SHP77 treated with DMSO at 0.1 percent for 48 hours (cell line): ENCODE results near the gene ADAMTS3.

ENCODE experiments used
- DNase-seq: peaks from one replicate; lab custom pipeline; 2025; lab: John Stamatoyannopoulos, UW

Gene ADAMTS3

DNA sequence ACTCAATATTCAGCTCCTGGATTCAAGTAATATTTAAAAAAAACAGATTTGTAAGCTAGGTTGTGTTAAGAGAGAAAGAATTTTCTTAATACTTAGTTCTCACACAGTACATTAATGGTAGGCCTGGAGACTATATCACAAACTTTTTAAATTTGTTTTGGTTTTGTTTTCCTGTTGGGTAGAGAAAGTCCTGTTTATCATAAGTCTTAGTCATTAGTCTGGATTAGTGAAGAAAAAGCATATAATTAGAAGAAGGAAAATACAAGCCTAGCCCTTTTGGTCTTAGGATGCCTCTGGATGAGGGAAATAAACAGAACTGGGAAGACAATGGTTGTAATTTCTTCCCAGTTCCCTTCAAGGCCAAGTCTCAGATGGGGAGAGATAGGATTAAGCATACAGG lies 163.6 kb downstream of the ADAMTS3 start:
- DNase-seq: no peak

DNA sequence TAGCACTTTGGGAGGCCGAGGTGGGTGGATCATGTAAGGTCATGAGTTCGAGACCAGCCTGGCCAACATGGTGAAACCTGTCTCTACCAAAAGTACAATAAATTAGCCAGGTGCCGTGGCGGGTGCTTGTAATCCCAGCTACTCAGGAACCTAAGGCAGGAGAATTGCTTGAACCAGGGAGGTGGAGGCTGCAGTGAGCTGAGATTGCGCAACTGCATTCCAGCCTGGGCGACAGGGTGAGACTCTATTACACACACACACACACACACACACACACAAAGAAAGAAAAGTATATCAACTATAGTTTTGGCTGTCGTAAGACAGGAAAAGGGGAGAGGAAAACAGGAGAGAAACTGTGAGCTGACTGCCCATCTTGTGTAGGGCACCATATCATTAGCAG lies 171.7 kb downstream of the ADAMTS3 start:
- no peak for DNase-seq

DNA sequence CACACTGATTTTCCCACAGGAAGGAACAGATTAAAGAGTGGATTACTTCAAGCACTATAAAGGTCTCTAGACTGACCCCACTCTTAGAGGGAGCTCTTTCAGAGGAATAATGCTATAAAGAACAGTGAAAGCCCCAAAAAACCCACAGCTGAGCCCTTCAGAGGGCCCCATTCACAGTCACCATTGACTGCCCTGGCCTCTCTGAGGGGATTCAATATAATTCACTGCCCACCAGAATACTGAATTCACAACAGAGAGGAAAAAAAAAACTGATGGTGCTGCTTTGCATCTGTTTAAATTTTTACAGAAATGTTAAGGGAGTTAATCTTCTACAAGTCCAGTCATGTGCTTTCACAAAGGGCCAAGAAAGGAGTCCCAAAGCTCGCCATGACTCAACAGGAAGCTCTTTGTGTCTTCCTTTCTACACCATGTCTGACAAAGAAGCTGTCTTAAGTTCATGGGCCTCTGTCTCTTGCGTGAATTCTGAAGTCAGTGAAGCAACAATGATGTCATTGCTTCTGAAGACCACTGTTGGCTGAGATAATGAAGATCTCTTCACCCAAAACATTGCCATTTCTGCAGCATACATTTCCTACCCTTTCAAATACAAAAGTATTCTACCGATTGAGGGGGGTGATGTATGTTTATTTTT lies 174.9 kb downstream of the ADAMTS3 start:
- no peak for DNase-seq

DNA sequence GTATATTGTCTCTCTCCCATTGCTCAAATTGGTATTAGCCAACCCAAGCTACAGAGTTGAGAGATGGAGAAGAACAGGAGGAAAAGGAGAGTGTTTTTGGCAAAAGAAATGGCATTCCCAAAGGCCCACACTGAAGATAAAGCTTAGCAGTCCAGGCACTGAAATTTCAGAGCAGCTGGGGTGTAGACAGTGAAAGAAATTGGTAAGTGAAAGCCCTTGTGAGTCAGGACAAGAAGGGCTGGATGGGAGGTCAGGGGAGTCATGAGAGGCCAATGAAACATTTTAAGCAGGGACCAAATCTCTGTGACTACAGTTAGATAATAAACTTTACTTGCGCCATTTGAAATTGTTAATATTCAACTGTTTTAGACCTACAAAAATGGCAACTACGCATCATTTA lies 177.7 kb downstream of the ADAMTS3 start:
- DNase-seq: no peak

DNA sequence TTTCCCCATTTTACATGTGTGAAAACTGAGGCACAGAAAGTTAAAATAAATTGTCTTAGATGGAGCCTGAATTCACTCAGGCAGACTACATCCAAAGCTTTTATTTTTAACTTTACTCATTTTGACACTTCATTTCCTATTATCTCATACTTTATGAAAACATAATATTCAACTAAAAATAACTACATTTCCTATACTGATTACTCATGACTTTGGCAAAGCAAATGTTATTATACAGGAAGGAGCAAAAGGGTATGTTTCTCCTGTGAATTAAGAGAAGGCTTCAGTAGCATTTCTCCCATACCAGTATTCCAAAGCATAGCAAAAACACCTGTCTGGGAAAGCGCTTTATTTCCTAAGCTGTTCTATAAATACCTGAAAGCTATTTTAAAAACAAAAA lies 178.6 kb downstream of the ADAMTS3 start:
- DNase-seq: no peak

DNA sequence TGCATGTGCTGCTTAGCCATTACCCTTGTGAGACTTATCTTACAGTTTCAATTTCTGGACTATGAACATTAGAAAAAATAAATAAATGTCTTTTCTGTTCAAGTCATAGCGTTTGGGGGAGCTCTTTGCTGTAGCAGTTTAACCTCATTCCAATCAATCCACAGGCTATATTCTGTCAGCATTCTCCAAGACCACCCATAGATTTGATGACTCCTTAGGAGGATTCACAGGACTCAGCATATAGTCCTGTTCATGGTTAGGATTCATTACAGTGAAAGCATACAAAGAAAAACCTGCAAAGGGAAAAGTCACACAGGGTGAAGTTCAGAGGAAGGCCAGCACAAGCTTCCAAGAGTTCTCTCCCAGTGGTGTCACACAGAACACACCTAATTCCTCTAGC lies 180.5 kb downstream of the ADAMTS3 start:
- no peak for DNase-seq

DNA sequence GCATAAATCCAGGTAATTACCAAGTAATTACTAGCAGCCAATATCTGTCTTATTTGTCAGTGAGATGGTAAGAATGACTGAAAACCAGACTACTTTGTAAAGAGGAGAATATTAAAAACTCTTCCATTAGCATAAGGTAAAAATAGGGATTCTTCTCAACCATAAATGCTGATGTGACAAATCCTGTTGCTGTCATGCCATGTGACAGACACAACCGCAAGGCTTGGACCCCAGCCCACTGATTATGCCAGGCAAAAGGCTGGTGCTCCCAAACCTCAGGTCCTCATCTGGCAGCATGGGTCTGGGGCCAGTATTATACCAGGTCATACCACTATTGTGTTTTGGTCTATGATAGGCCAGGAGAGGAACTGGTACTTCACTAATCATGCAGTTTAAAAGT lies 181.1 kb downstream of the ADAMTS3 start:
- DNase-seq: no peak

DNA sequence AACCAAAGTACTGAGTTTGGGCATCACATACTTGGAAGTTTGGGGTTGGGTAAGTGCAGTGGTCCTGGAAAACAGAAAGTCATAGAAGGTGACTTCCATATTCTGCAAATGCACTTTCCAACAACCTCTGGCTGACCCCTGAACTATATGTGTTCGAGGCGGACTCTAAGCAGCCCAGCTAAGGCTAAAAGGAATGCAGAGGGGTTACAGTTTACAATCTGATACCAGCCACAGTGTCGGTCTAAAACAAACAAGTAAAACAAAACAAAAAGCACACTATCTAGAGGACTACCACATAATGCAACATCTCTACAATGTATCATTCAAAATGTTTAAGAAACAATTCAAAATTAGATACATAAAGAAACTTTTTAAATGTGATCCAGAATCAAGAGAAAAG lies 185.6 kb downstream of the ADAMTS3 start:
- DNase-seq: no peak

DNA sequence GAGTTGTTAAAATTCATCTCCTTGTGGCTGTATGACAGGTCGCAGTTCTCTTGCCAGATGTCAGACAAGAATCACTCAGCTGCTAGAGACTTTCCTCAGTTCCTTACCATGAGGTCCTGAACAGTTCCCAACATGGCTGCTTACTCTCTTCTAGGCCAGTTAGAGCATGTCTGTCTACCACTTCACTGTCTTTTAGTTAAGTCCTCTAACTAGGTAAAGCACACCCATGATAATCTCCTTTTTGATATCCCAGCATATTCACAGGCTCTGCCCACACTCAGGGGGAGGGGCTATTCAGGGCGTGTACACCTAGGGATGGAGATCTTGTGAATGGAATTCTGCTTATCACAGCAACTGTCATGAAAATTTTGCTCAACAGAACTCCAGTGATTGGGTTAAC lies 190.1 kb downstream of the ADAMTS3 start:
- no peak for DNase-seq

DNA sequence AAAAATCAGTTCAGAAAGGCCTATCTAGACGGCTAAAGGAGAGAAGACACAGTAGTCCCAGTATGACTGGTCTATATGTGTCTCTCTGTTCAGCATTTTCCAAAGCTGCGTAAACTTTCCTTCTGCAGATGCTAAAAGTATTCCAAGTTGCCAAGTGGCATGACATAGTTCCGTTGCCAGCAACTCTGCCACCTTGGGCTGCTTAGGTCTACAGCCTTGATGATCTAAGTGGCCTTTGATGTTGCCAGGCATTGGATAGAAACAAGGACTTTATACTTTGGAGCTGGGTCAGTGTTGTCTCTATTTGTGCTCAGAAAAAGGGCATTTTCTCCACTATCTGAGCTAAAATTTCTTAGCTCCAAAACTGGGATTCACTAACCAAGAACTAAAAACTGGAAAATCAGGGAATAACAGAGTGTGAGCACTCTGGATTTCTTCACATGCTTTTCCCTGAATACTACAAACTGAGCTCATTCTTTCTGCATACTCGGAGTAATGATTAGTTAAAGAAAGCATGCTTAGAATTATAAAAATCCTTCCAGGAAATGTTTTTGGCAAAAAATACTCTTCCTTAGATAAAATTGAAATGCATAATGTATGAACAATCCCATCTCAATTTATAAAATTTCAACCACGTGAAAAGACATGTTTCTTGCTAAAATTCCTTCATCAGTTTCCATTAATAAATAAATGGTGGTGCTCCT lies 191.4 kb downstream of the ADAMTS3 start:
- DNase-seq: no peak

DNA sequence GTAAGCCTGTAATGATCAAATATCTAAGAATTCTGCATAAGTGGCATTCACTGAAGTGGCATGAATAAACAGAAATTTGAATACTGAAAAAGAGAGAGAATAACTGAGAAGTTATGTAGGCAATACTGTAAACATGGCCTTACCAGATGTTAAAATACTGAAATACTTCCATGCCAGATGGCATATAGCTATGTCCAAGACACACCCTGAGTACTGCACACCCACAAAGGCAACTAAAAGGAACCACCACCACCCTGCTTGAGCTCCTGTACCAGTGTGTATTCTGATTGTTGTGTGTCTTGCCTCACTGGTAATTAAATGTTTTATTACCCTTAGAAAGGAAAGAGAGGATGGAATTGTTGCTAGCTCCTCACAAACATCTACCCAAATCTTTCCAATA lies 192.1 kb downstream of the ADAMTS3 start:
- DNase-seq: no peak

DNA sequence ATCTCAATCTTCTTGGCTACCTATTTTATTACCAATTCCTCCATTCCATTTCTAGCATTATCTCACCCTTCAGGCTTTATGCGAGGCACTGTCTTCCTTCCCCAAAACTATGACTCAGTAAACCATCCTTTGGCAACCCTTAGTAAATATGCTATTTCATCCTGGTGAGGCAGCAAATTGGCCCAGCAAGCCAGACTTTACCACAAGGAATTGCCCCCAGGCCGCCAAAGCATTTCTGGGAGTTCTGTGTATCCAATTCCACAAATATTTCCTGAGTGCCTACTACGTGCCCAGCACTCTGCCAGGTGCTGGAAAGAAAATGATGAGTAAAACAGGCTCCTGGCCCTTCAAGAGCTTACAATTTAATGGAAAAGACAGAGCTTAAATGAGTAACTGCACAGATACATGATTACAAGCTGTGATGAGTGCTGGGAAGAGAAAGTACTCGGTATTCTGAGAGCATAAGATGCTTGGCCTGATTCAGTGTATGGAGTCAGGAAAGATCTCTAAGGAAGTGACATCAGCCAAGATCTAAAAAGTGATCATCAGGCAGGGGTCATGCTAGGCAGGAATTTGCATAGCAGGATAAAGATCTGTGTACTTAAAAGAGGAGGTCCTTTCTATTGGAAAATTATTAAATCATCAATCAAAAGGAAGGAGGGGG lies 193.8 kb downstream of the ADAMTS3 start:
- no peak for DNase-seq

DNA sequence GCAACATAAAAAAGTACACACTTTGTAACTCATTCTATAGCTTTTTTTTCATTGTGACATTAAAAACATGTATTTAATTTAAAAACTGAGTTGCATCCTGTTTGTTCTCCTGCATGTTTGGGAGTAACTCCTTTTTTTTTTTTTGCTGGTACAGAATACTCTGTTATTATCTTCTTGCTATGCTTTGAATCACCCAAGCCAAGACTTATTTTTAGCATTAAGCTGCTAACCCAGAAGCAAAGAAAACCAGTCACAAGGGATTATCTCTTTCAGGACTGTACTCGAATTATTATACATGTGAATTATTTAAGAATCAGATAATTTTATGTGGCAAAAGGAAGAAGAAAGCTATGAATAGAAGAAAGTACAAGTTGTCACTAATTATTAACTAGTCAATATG lies 194.9 kb downstream of the ADAMTS3 start:
- no peak for DNase-seq

DNA sequence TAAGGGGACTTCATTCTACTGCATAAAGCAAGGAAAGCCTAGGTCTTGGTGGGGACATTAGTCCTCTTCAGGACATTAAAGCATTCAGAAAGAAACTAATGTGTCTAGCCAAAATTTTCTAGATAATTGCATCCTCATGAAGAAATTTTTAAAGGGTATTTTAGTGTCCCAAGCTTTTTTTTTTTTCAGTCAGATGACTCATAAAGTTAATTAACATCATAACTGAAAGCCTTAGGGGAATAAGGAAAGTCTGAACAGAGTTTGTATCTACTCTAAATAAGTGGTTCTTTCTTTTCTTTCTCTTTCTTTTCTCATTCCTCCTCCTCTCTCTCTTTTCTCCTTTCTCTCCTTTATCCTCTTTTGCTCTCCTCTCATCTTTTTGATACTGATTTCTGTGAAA lies 202.4 kb downstream of the ADAMTS3 start:
- no peak for DNase-seq

DNA sequence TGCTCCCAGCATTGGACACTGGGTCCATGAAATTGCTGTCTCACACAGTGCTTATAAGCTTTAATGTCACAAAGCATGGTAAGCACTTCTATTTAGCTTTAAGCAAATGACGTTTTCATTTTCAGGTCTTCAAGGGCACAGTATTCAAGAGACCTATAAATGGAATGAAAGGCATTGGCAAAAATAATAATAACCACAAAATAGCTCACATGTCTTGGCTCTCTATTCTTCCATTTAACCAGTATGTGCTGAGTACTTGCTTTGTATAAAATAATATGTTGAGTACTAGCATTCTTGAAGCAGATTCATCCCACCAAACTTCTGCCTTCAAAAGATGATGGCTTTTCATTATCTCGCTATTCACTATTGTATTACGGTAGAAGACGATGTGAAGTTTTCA lies 203.0 kb downstream of the ADAMTS3 start:
- no peak for DNase-seq

DNA sequence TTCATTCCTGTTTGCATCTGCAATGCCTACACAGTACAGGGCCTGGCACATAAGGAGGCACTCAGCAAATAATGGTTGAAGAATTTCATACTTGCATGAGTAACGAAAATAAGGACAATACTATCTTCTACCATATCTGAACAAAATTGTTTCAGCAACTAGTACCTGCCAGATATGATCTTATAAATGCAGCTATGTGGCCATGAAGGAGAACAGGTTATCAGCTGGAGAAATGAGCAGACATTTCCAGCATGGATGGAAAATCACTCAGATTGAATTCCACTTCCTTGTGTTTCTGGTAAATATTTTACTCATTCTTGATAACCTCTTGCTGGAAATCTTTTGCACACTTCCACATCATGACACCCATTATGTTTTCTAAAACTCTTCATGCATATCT lies 204.0 kb downstream of the ADAMTS3 start:
- no peak for DNase-seq

DNA sequence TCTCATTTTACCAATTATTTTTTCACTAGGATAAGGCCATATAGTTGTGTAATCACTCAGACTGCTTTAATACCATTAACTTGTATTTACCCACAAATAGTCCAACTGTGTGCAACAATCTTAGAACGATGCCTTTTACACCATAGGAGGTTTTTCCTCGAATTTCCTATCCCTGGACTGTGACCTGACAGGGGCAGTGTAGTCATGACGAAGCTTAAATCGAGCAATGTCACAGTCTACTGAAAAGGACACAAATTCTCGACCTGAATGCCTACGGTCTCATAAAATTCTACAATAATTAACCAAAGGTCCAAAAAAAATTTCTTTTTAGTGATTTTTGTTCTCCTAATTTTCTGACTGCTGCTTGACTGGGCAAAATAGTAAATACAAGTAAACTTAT lies 208.9 kb downstream of the ADAMTS3 start:
- DNase-seq: no peak

DNA sequence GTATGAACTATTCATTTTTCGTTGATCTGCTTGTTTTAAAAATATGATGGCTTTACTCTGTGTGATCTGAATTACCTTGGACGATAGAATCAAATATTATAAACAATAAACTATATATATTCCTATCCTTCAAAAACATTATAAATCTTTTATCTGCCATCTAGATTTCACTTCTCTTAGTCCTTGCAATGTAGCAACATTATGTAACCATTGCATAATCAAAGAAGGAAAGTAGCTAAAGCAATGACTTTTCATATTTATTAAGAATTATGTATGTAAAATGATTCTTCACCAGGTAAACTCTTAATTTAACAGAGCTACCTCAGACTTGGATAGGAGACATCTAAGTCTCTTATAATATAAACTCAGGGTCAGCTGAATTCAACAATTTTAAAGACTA lies 210.5 kb downstream of the ADAMTS3 start:
- no peak for DNase-seq

DNA sequence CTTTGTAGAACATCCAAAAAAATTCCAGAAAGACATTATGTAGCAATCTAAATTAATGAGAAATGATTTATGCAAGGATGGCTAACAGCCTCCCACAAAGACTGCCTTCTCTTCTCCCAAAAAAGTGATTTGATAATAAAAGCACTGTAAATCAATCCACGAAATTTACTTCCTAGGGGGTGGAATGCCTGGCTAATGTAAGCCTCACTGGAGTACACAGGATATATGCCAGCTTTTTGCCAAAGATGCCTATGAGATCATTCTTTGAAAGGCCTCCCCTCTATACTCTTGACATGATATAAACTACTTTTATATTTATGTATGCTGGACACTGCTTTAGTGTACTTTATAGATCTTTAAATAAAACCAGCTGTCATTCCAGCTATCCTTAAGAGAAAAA lies 211.1 kb downstream of the ADAMTS3 start:
- DNase-seq: no peak

DNA sequence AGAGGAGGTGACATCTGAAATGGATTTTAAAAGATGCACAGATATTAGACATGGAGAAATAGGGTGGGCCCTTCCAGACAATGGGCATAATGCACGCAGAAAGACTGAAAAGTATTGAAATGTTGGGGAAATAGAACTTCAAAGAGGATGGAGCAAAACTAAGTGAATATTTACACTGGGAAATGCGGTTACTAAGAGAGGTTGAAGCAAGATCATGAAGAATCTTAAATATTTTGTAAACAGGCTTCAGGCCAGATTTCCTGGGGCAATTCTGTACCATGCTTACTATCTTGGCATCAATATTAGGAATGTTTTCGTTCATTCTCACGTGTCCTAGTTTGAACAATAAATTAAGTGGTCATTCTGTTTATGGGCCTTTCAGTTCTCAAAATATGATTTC lies 216.3 kb downstream of the ADAMTS3 start:
- no peak for DNase-seq

DNA sequence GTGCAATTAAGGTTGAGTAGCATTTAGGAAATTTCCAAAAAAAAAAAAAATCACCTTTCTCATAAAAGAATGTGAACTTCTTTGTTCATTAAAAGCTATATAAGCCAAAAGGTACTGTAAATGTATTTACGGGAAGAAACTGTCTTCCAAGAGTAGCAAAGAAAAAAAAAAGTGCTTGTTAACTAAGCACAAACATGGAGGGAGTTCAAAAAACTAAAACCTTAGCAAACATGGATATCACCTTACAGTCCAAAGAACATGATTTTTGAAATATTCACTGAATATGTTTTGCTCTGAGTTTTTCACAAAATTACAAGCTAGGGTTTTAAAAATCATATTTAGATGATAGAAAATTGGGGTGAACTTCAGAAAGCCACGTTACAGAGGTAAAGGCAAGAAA lies 217.5 kb downstream of the ADAMTS3 start:
- no peak for DNase-seq

DNA sequence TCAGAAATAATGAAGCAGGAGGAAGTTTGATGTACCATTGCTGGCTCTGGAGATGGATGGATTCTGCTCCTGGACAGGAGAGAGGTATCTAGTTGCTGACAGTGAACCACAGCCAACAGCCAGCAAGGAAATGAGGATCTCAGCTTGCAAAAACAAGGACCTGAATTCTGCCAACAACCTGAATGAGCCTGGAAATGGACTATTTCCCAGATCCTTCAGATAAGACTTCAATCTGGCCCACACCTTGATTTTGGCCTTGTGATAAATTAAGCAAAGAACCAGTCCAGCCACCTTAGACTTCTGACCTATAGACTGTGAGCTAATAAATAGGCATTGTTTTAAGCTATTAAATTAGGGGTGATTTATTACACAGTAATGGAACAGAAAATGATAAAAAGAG lies 220.3 kb downstream of the ADAMTS3 start:
- no peak for DNase-seq

DNA sequence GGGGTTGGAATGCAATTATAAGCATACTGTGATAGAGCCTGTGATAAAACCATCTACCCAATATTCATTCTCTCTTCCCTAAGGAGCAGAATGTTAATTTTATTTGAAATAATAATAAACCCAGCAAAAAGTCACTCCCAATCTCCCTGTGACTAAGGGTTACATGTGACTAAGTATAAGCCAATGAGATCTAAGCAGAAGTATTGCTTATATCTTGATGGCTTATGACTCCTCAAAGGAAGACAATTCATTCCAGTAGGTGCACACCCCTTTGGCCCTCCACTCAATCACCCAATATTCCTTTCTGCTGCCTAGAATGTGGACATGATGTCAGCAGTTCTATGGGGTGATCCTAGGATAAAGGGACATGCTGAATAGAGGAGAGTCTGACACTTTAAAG lies 224.6 kb downstream of the ADAMTS3 start:
- DNase-seq: no peak

DNA sequence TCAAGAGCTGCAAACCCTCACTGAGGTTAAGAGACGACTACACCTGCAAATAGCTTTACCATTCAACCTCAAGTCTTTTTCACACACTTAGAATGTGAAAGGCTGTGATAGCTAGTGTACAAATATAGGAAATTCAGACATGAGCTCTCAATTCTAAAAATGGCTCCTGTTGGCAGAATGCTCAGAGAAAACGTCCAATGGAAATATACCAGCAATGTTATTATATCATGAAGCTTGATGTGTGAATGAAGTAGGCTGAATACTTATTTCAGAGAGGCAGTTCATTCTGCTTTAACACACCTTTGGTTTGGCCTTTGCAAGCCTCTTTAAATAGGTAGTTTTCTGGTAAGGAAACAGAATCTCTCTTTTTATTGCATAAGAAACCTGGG lies 227.6 kb downstream of the ADAMTS3 start:
- no peak for DNase-seq
